HepG2 (cell line): Measurements from ENCODE around the gene ZNF225. TPM values are rescaled to one million over a fixed set of nuclear protein-coding genes. Genes with fewer than 3 reads are reported as not detected.

Experiments used
- ATAC-seq: fragments of 200-7000 bp; cut with Tn5 transposase; 3 replicates; pipeline ENCODE4 v1.9.1; 2020; ENCODE audit warnings: mild to moderate bottlenecking, moderate library complexity
- BruUV-seq: library from RNA; stranded (reverse); fragments of 400-500 nt; replicated peaks from 2 replicates; lab custom pipeline; 2021; lab: Mats Ljungman, UMichigan
- CTCF ChIA-PET: fragments of 300-600 bp; formaldehyde crosslinking; extraction: SDS; loops from one replicate; lab custom pipeline; 2021; ENCODE audit warnings: low total read pairs, inconsistent platforms, low intra/inter-chr PET ratio; lab: Yijun Ruan, JAX
- POLR2A ChIA-PET: fragments of 350-600 bp; sonication (Branson Sonifier 250); formaldehyde crosslinking; loops from one replicate; lab custom pipeline; 2020; ENCODE audit warnings: antibody characterized with exemption, inconsistent platforms; lab: Yijun Ruan, JAX
- DNase-seq: peaks from one replicate; pipeline ENCODE4 v3.0.0-alpha.2; 2015; ENCODE audit warnings: low spot score
- FAIRE-seq: peaks from 3 replicates; lab custom pipeline; 2011; peaks lifted over from hg19 to GRCh38; lab: Jason Lieb, UNC
- H2AFZ ChIP-seq: one replicate; pipeline ENCODE4 v1.6.1; 2011; ENCODE audit warnings: low read length, inconsistent platforms
- H3K27ac ChIP-seq: fragments of 300-600 bp; 3 replicates; pipeline ENCODE4 v1.8.0; 2011; ENCODE audit warnings: mixed run types, mild to moderate bottlenecking, mixed read lengths, low read length, inconsistent platforms; ENCODE audit not compliant: insufficient read depth; ENCODE audit errors: extremely low read length
- H3K27me3 ChIP-seq, 2 experiments: fragments of 200-600 bp in 1 of 2; 2 replicates in 1 of 2; 3 replicates in 1 of 2; pipeline versions ENCODE4 v1.6.0 to v1.8.0; 2011; ENCODE audit warnings: low read length in 2 of 2, mild to moderate bottlenecking in 2 of 2, moderate library complexity in 2 of 2, inconsistent platforms in 1 of 2; ENCODE audit not compliant: insufficient read depth in 2 of 2, control insufficient read depth in 1 of 2
- H3K36me3 ChIP-seq, 2 experiments: fragments of 200-600 bp in 1 of 2; replicated peaks in 1 of 2; 2 replicates in 1 of 2; 3 replicates in 1 of 2; pipeline versions ENCODE4 v1.5.1 to v1.8.0; 2011; ENCODE audit warnings: low read length in 2 of 2, inconsistent platforms in 1 of 2; ENCODE audit not compliant: insufficient read depth in 2 of 2, control insufficient read depth in 1 of 2
- H3K4me1 ChIP-seq: 2 replicates; pipeline ENCODE4 v1.5.1; 2012; ENCODE audit warnings: low read length, inconsistent platforms; ENCODE audit not compliant: insufficient read depth
- H3K4me2 ChIP-seq: 2 replicates; pipeline ENCODE4 v1.6.0; 2011; ENCODE audit warnings: low read depth, low read length, inconsistent platforms
- H3K4me3 ChIP-seq, 3 experiments: fragments of 200-600 bp in 1 of 3; sonication (generic), shearing (Covaris generic) in 1 of 3; replicated peaks in 1 of 3; 2 replicates each; pipeline ENCODE4 v1.5.1; 2011 to 2016; ENCODE audit warnings: low read length in 3 of 3, inconsistent platforms in 2 of 3, low read depth in 2 of 3, mild to moderate bottlenecking in 2 of 3, control low read depth in 1 of 3, mixed read lengths in 1 of 3; ENCODE audit not compliant: insufficient read depth in 1 of 3
- H3K79me2 ChIP-seq: one replicate; pipeline ENCODE4 v1.6.1; 2011; ENCODE audit warnings: low read length, inconsistent platforms; ENCODE audit not compliant: insufficient read depth
- H3K9ac ChIP-seq: 2 replicates; pipeline ENCODE4 v1.6.0; 2011; ENCODE audit warnings: mild to moderate bottlenecking, low read depth, low read length, inconsistent platforms; ENCODE audit not compliant: insufficient read depth
- H3K9me3 ChIP-seq: 2 replicates; pipeline ENCODE4 v1.5.1; 2012; ENCODE audit warnings: mild to moderate bottlenecking, low read length
- H4K20me1 ChIP-seq: 2 replicates; pipeline ENCODE4 v1.6.0; 2011; ENCODE audit warnings: inconsistent platforms, mild to moderate bottlenecking, low read length, moderate library complexity; ENCODE audit not compliant: insufficient read depth
- ATF7 ChIP-seq, 2 experiments: fragments of 450-650 bp in 1 of 2; sonication (generic) in 1 of 2; formaldehyde crosslinking in 1 of 2; IDR thresholded peaks; 2 replicates each; pipeline versions ENCODE4 v1.4.0 to v1.6.1; 2016 to 2020; ENCODE audit warnings: antibody characterized with exemption in 1 of 2, mild to moderate bottlenecking in 1 of 2, missing genetic modification reagents in 1 of 2
- CCDC6 ChIP-seq: sonication (generic); formaldehyde crosslinking; IDR thresholded peaks from 2 replicates; pipeline ENCODE4 v1.8.1; 2022; ENCODE audit warnings: mild to moderate bottlenecking, missing genetic modification reagents, moderate library complexity
- CREB1 ChIP-seq, 2 experiments: fragments of 450-650 bp in 1 of 2; IDR thresholded peaks; 2 replicates each; pipeline ENCODE4 v1.6.1; 2016 to 2017; ENCODE audit warnings: control low read depth in 1 of 2, mild to moderate bottlenecking in 1 of 2, missing compliant biosample characterization in 1 of 2, missing genetic modification characterization in 1 of 2
- GATAD2A ChIP-seq: IDR thresholded peaks from 2 replicates; pipeline ENCODE4 v1.6.1; 2016
- KMT2A ChIP-seq: sonication (generic); formaldehyde crosslinking; IDR thresholded peaks from 2 replicates; pipeline ENCODE4 v1.4.0; 2020; ENCODE audit warnings: missing genetic modification reagents
- PHF21A ChIP-seq: sonication (generic); formaldehyde crosslinking; IDR thresholded peaks from 2 replicates; pipeline ENCODE4 v1.5.0; 2020; ENCODE audit warnings: mild to moderate bottlenecking, missing genetic modification reagents
- RELA ChIP-seq: sonication (generic); formaldehyde crosslinking; IDR thresholded peaks from 2 replicates; pipeline ENCODE4 v1.4.0; 2020; ENCODE audit warnings: missing genetic modification reagents
- SALL1 ChIP-seq: sonication (generic); formaldehyde crosslinking; IDR thresholded peaks from 2 replicates; pipeline ENCODE4 v1.8.0; 2022; ENCODE audit warnings: mild to moderate bottlenecking, missing genetic modification reagents
- SMYD3 ChIP-seq: sonication (generic); formaldehyde crosslinking; IDR thresholded peaks from 2 replicates; pipeline ENCODE4 v1.8.1; 2023; ENCODE audit warnings: mild to moderate bottlenecking, missing genetic modification reagents
- TBL1XR1 ChIP-seq: fragments of 150-350 bp; IDR thresholded peaks from 2 replicates; pipeline ENCODE4 v1.6.1; 2014; ENCODE audit warnings: borderline replicate concordance, low read length; ENCODE audit not compliant: partially characterized antibody
- TRIM24 ChIP-seq: sonication (generic); formaldehyde crosslinking; IDR thresholded peaks from 2 replicates; pipeline ENCODE4 v1.8.0; 2022; ENCODE audit warnings: mild to moderate bottlenecking, missing genetic modification reagents
- ZFP82 ChIP-seq: sonication (generic); formaldehyde crosslinking; IDR thresholded peaks from 2 replicates; pipeline ENCODE4 v1.5.1; 2020; ENCODE audit warnings: mild to moderate bottlenecking, missing genetic modification reagents, borderline replicate concordance
- ZNF3 ChIP-seq: IDR thresholded peaks from 2 replicates; pipeline ENCODE4 v1.7.0; 2017; ENCODE audit warnings: inconsistent platforms
- ZNF331 ChIP-seq: sonication (generic); formaldehyde crosslinking; IDR thresholded peaks from 2 replicates; pipeline ENCODE4 v1.4.0; 2020; ENCODE audit warnings: missing genetic modification reagents
- in situ Hi-C: cut with HindIII; loops from 2 replicates; pipeline ENCODE4 v1.10.0; 2017; ENCODE audit warnings: low pct_unique_long_range_greater_than_20kb; ENCODE audit not compliant: extremely low pct_ligation_motif_present
- intact Hi-C: fragments of 100-400 bp; cut with micrococcal nuclease; formaldehyde crosslinking; loops from one replicate; pipeline ENCODE4 v1.10.0; 2022; ENCODE audit not compliant: unreplicated experiment
- polyA plus RNA-seq, 8 experiments: library from polyadenylated mRNA; depleted of rRNA in 3 of 8; stranded (reverse) in 7 of 8; unstranded in 1 of 8; fragments of >200 nt; fragmentation: Illumina TruSeq in 4 of 8; extraction: Trizol in 4 of 8; gene quantifications; 2 replicates each; pipeline versions ENCODE4 v1.2.1 to v1.2.3, GENCODE V29; 2011 to 2016; ENCODE audit warnings: low read depth in 4 of 8, missing spikeins in 1 of 8, mixed read lengths in 1 of 8; ENCODE audit not compliant: insufficient read depth in 1 of 8
- total RNA-seq, 5 experiments: library from RNA; depleted of rRNA; stranded (reverse); fragments of >200 nt; fragmentation: Illumina TruSeq; extraction: Trizol; gene quantifications; 2 replicates each; pipeline ENCODE4 v1.2.3, GENCODE V29; 2016; ENCODE audit warnings: low read depth in 1 of 5
- TF ChIP-seq, protein P1 (sequence below): sonication (generic); formaldehyde crosslinking; IDR thresholded peaks from 2 replicates; pipeline ENCODE4 v1.4.0; 2020; ENCODE audit warnings: mild to moderate bottlenecking, low read depth, missing genetic modification reagents
- TF ChIP-seq, protein P2 (sequence below): sonication (generic); formaldehyde crosslinking; IDR thresholded peaks from 2 replicates; pipeline ENCODE4 v1.5.1; 2020; ENCODE audit warnings: missing genetic modification reagents, mild to moderate bottlenecking, borderline replicate concordance

The ZNF225 gene
- total and polyA plus RNA-seq, 2 of the 13 experiments (the other 11 are each of a cell fraction or from before 2014, with no cell fraction given): 0.87 to 3.3 TPM

DNA sequence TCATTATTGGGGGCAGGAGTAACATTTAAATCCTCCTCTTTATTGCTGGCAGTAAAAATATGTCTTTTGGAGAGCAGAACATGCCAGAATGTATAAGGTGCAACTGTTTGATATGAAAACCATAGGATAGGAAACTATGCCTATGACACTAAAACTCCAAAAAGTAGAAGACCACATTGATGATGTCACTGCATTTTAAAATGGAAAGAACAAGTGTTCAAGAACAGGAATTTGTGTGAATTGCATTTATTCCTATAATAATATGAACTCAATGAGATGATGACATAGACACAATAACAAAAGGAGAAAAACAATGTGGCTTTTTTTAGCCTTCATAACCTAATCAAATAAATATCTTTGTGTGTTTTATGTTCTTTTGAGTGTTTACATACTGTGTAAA is 3.7 kb upstream of the ZNF225 start:
- intact Hi-C loops: no loop called here
- Histone ChIP-seq H3K4me1 (peaks cover 11% of the 10 kb centered on the region), H2AFZ (no peak overlapping the region), H3K9me3 (no peaks in the 10 kb centered on the region), H3K36me3 (peaks cover 1 to 17% of the 10 kb centered on the region in 2 experiments; a peak in 3 of 5 replicates), H3K4me2 (no peak overlapping the region), H3K27ac (no peak overlapping the region), H3K9ac (no peak overlapping the region), H3K27me3 (no peaks in the 10 kb centered on the region; a peak in 1 of 5 replicates), H3K79me2 (no peaks in the 10 kb centered on the region), H4K20me1 (no peaks in the 10 kb centered on the region), H3K4me3 (no peak overlapping the region)
- DNase-seq (no peak), FAIRE-seq (no peak), ATAC-seq (no peak)
- TF ChIP-seq, protein P1, sequence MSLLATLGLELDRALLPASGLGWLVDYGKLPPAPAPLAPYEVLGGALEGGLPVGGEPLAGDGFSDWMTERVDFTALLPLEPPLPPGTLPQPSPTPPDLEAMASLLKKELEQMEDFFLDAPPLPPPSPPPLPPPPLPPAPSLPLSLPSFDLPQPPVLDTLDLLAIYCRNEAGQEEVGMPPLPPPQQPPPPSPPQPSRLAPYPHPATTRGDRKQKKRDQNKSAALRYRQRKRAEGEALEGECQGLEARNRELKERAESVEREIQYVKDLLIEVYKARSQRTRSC (CRISPR knock-in tag): no peak
- TF ChIP-seq TRIM24 (CRISPR knock-in tag) (no peak), TBL1XR1 (no peak), ZFP82 (CRISPR knock-in tag) (no peak), ATF7 (IDR thresholded peaks at IDR 0.05) (peak; percentile 73), ATF7 (CRISPR knock-in tag; IDR thresholded peaks at IDR 0.05) (no peak), RELA (CRISPR knock-in tag) (no peak), CREB1 (IDR thresholded peaks at IDR 0.05) (peak; percentile 75), CREB1 (CRISPR knock-in tag; IDR thresholded peaks at IDR 0.05) (no peak), CCDC6 (CRISPR knock-in tag) (no peak), SMYD3 (CRISPR knock-in tag) (no peak), PHF21A (CRISPR knock-in tag) (no peak), SALL1 (CRISPR knock-in tag) (no peak), KMT2A (CRISPR knock-in tag) (no peak), ZNF3 (no peak), GATAD2A (CRISPR knock-in tag) (no peak), ZNF331 (CRISPR knock-in tag) (no peak)
- TF ChIP-seq, protein P2, sequence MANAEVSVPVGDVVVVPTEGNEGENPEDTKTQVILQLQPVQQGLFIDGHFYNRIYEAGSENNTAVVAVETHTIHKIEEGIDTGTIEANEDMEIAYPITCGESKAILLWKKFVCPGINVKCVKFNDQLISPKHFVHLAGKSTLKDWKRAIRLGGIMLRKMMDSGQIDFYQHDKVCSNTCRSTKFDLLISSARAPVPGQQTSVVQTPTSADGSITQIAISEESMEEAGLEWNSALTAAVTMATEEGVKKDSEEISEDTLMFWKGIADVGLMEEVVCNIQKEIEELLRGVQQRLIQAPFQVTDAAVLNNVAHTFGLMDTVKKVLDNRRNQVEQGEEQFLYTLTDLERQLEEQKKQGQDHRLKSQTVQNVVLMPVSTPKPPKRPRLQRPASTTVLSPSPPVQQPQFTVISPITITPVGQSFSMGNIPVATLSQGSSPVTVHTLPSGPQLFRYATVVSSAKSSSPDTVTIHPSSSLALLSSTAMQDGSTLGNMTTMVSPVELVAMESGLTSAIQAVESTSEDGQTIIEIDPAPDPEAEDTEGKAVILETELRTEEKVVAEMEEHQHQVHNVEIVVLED: no peak
- in situ Hi-C loops: no loop called here
- no TSS peak for BruUV-seq
- POLR2A ChIA-PET: no interaction called here
- CTCF ChIA-PET: no interaction called here
